ENCODE results near the gene SLC4A4. TPM values are rescaled to one million over a fixed set of nuclear protein-coding genes. Genes with fewer than 3 reads are reported as not detected.

Gene SLC4A4
- total RNA-seq, 2 experiments from 2014 or later, result not detected

DNA sequence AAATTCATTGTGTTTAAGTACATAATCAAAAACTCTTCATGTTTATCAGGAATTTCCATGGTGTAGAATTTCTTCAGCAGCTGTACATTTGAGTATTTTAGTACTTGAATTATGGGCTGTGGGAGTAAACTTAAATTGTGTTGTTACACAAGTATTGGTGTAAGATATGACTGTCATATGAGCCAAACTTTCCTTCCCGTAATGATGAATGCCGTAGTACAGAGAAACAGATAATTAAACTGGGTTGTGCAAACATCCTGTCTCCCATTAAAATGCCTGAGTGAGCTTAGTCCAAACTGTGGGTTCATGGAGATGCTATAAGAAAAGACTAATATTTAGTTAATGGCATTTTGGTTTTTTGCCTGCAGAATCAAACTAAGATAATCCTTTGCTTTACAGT is 159.2 kb downstream of the SLC4A4 start:
- no peaks in the 10 kb centered on the region for H3K36me3 Mint-ChIP-seq (ENCODE audit: low read depth)
- no peak for DNase-seq
- H3K27me3 Mint-ChIP-seq (ENCODE audit: low read depth), result peaks cover 5% of the 10 kb centered on the region
- H3K4me3 Mint-ChIP-seq, result no peak overlapping the region
- H3K27ac Mint-ChIP-seq, result no peak overlapping the region
- H3K9me3 Mint-ChIP-seq, result no peaks in the 10 kb centered on the region
- H3K4me1 Mint-ChIP-seq (ENCODE audit: low read depth), result no peaks in the 10 kb centered on the region
- CTCF ChIA-PET, result no interaction called here
- intact Hi-C loops (cut with micrococcal nuclease), result no loop called here

DNA sequence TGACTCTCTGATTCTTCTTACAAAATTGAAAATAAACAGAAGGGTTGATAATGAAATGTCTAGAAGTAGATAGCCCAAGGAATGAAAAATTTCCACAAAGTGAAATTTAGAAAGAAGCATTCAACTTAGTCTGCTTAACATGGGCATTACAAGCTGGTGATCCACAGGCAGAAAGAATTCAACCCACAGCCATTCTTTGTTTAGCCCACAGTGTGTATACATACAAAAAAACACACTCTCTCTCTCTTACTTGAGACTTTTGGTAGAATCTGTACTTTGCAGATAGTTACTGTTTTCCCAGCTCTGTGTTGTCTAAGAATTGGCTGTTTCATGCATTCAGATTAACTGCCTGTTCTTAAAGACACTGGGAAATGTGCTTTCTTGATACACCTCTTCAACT is 159.8 kb downstream of the SLC4A4 start:
- H3K4me1 Mint-ChIP-seq (ENCODE audit: low read depth), result no peaks in the 10 kb centered on the region
- DNase-seq, result no peak
- H3K27me3 Mint-ChIP-seq (ENCODE audit: low read depth), result peaks cover 5% of the 10 kb centered on the region
- intact Hi-C loops (cut with micrococcal nuclease), result no loop called here
- H3K4me3 Mint-ChIP-seq, result no peak overlapping the region
- no peak overlapping the region for H3K27ac Mint-ChIP-seq
- no peaks in the 10 kb centered on the region for H3K36me3 Mint-ChIP-seq (ENCODE audit: low read depth)
- CTCF ChIA-PET, result no interaction called here
- no peaks in the 10 kb centered on the region for H3K9me3 Mint-ChIP-seq

DNA sequence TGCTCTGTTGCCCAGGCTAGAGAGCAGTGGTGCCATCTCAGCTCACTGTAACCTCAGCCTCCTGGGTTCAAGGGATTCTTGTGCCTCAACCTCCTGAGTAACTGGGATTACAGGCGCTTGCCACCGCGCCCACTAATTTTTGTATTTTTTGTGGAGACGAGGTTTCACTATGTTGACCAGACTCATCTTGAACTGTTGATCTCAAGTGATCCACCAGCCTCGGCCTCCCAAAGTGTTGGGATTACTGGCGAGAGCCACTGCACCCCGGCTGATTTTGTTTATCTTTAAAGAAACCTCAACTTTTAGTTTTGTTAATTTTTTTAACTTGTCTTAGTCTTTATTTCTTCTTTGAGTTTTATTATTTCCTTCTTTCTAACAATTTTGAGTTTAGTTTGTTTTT is 163.2 kb downstream of the SLC4A4 start:
- no peaks in the 10 kb centered on the region for H3K4me1 Mint-ChIP-seq (ENCODE audit: low read depth)
- H3K9me3 Mint-ChIP-seq, result no peaks in the 10 kb centered on the region
- no peak overlapping the region for H3K4me3 Mint-ChIP-seq
- H3K36me3 Mint-ChIP-seq (ENCODE audit: low read depth), result no peaks in the 10 kb centered on the region
- CTCF ChIA-PET, result no interaction called here
- intact Hi-C loops (cut with micrococcal nuclease), result no loop called here
- H3K27me3 Mint-ChIP-seq (ENCODE audit: low read depth), result peaks cover 12% of the 10 kb centered on the region
- H3K27ac Mint-ChIP-seq, result no peak overlapping the region
- DNase-seq, result no peak

DNA sequence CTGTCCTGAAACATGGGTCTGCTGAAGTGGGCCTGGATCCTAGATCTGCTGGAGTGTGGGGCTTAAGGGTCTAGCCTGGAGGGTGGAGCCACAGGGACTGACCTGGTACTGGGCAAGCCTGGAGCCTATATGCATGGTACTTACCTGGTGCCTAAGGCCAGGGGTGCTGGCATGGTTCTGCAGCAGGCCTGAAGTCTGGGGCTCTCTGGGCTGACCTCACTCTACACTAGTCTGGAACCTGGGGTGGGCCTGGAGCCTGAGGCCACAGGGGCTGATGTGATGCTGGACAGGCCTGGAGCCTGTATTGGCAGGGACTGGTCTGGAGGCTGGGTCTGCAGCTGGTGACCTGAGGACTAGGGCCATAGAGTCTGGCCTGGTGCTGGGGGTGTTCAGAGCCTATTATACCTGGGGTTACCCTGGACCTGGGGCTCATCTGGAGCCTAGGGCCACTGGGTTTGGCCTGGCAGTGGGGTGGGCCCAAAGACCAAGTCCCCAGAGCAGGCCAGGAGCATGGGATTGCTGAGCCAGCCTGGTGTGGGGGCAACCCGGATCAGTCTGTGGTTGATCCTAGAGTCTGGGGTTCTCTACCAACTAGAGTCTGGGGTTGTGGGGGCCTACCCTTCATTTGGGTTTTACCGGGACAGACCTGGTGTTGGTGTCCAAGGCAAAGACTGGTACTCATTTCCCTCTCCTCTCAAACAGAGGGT is 179.6 kb downstream of the SLC4A4 start:
- Mint-ChIP-seq H3K9me3 (no peaks in the 10 kb centered on the region), H3K27ac (no peak overlapping the region), H3K4me3 (no peak overlapping the region), H3K27me3 (ENCODE audit: low read depth) (no peaks in the 10 kb centered on the region), H3K4me1 (ENCODE audit: low read depth) (no peaks in the 10 kb centered on the region), H3K36me3 (ENCODE audit: low read depth) (no peaks in the 10 kb centered on the region)
- no peak for DNase-seq
- CTCF ChIA-PET, result no interaction called here
- intact Hi-C loops (cut with micrococcal nuclease), result no loop called here

DNA sequence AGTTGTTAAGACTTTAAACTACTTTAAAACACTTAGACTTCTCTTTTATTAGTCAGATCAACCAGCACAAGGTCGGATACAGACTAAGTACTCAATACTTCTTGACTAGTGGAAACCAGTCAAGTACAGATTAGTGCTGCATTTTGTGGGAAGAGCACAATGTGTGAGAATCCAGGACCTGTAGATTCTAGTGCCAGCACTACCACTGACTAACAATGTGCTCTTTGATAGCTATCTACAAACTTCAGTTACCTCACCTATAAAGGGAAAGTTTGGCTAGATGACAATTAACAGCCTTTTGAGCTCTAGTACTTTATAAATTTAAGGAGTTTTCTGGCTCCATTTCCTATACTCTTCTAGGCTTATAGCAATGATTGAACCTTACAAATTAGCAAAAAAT is 181.5 kb downstream of the SLC4A4 start:
- CTCF ChIA-PET, result no interaction called here
- Mint-ChIP-seq H3K4me3 (no peak overlapping the region), H3K27ac (no peak overlapping the region), H3K36me3 (ENCODE audit: low read depth) (no peaks in the 10 kb centered on the region), H3K9me3 (no peaks in the 10 kb centered on the region), H3K27me3 (ENCODE audit: low read depth) (no peaks in the 10 kb centered on the region), H3K4me1 (ENCODE audit: low read depth) (no peaks in the 10 kb centered on the region)
- intact Hi-C loops (cut with micrococcal nuclease), result no loop called here
- no peak for DNase-seq

DNA sequence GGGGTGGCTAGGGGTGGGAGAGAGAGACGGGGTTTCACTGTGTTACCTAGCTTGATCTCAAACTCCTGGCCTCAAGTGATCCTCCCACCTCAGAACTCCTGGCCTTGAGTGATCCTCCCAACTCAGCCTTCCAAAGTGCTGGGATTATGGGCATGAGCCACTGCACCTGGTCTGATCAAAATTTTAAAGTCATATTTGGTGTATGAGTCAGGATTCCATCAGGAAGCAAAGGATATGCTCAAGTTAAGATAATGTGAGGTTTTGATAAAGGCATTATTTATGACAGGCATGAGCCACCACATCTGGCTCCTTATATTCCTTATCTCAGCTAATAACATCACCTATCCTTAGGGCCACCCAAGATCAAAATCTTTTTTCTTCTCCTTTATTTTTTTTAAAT is 182.0 kb downstream of the SLC4A4 start:
- Mint-ChIP-seq H3K4me3 (no peak overlapping the region), H3K4me1 (ENCODE audit: low read depth) (no peaks in the 10 kb centered on the region)
- CTCF ChIA-PET, result no interaction called here

DNA sequence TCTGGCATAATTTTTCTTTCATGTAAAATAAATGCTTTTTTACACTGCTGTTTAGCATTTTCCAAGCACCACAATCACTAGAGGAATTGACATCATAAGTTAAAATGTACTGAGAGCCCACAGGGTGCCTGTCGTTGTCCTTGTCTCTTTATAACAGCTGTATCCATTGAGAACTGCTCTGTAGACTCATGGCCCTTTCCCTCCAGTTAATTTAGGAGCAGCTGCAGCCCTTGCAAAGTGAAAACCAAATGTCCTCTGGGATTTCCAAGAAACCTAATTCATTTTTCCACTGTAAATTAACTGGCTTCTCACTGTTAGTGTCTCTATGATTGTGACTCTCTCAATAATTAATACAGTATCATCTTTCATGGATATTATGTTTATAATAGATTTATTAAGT is 185.9 kb downstream of the SLC4A4 start:
- no peak overlapping the region for H3K27ac Mint-ChIP-seq
- CTCF ChIA-PET, result no interaction called here
- intact Hi-C loops (cut with micrococcal nuclease), result no loop called here
- H3K4me1 Mint-ChIP-seq (ENCODE audit: low read depth), result no peaks in the 10 kb centered on the region
- H3K4me3 Mint-ChIP-seq, result no peak overlapping the region
- no peak for DNase-seq
- H3K27me3 Mint-ChIP-seq (ENCODE audit: low read depth), result no peaks in the 10 kb centered on the region
- H3K36me3 Mint-ChIP-seq (ENCODE audit: low read depth), result no peaks in the 10 kb centered on the region
- no peaks in the 10 kb centered on the region for H3K9me3 Mint-ChIP-seq

More for the DNA sequence above, 182.0 kb downstream of the SLC4A4 start:
- Mint-ChIP-seq H3K27me3 (ENCODE audit: low read depth) (no peaks in the 10 kb centered on the region), H3K36me3 (ENCODE audit: low read depth) (no peaks in the 10 kb centered on the region), H3K9me3 (no peaks in the 10 kb centered on the region), H3K27ac (no peak overlapping the region)
- DNase-seq, result no peak
- intact Hi-C loops (cut with micrococcal nuclease), result no loop called here

DNA sequence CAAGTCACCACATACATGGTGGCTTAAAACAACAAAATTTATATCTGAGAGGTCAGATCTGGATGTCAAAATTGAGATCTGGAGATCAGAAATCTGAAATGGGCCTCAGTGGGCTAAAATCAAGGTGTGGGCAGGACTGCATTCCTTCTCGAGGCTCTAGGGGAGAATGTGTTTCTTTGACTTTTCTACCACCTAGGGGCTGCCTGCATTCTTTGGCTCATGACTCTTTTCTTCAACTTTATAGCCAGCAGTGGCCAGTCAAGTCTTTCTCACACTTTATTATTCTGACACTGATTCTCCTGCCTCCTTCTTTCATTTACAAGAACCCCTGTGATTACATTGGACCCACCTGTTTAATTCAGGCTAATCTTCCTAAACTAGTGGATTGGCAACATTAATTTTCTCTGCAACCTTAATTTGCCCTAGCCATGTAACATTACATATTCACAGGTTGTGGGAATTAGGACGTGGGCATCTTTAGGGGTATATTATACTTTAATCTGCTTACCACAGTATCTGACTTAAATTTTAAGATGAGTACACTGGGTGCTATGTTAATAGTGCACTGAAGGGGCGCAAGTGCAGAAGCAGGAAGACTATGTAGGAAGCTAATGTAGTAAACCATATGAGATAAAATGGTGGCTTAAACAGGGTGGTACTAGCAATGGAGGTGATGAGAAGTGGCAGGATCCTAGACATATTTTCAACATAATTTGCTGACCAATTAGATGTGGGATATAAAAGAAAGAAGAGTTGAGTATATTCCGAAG is 188.0 kb downstream of the SLC4A4 start:
- Mint-ChIP-seq H3K27ac (no peak overlapping the region), H3K9me3 (no peaks in the 10 kb centered on the region), H3K4me1 (ENCODE audit: low read depth) (no peaks in the 10 kb centered on the region), H3K36me3 (ENCODE audit: low read depth) (no peaks in the 10 kb centered on the region), H3K4me3 (no peak overlapping the region), H3K27me3 (ENCODE audit: low read depth) (no peaks in the 10 kb centered on the region)
- intact Hi-C loops (cut with micrococcal nuclease), result no loop called here
- CTCF ChIA-PET, result interaction anchor here (0.6 kb wide), 1 partner anchor 51 kb away, joined by 3 read pairs; no protein-coding TSS in a partner anchor
- no peak for DNase-seq

DNA sequence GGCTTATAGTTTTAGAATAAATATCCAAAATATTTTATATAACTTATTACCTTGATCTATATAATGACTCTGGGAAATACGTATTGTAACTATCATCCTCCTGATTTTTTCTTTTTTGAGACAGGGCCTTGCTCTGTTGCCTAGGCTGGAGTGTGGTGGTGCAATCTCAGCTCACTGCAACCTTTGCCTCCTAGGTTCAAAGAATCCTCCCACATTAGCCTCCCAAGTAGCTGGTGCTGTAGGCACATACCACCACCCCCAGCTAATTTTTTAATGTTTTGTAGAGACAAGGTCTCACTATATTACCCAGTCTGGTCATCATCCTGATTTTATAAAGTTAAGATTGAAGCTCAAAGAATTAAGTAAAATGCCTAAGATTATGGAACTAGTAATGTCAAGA is 193.6 kb downstream of the SLC4A4 start:
- H3K9me3 Mint-ChIP-seq, result no peaks in the 10 kb centered on the region
- no peak overlapping the region for H3K27ac Mint-ChIP-seq
- H3K27me3 Mint-ChIP-seq (ENCODE audit: low read depth), result no peaks in the 10 kb centered on the region
- intact Hi-C loops (cut with micrococcal nuclease), result no loop called here
- H3K4me3 Mint-ChIP-seq, result no peak overlapping the region
- CTCF ChIA-PET, result no interaction called here
- no peaks in the 10 kb centered on the region for H3K36me3 Mint-ChIP-seq (ENCODE audit: low read depth)
- no peak for DNase-seq
- H3K4me1 Mint-ChIP-seq (ENCODE audit: low read depth), result no peaks in the 10 kb centered on the region

DNA sequence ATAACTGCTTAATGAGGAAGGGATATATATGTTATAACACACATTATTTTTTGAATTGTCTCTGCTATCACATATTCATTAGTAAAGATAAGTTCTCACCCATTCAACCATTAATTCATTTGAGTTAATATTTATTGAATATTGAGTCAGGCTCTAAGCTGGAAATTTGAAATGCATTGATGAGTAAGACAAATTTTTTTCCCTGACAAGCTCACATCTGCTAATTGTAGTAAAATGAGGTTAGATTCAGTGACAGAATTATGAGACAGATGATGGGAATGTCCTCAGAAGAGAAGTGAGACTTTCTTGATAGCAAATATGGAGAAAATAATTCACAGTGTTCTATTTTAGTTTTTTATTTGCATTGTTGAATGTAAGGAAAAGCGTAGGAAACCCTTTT is 194.3 kb downstream of the SLC4A4 start:
- Mint-ChIP-seq H3K4me1 (ENCODE audit: low read depth) (no peaks in the 10 kb centered on the region), H3K9me3 (no peaks in the 10 kb centered on the region), H3K36me3 (ENCODE audit: low read depth) (no peaks in the 10 kb centered on the region), H3K4me3 (no peak overlapping the region), H3K27me3 (ENCODE audit: low read depth) (no peaks in the 10 kb centered on the region), H3K27ac (no peak overlapping the region)
- CTCF ChIA-PET, result no interaction called here
- intact Hi-C loops (cut with micrococcal nuclease), result no loop called here
- DNase-seq, result no peak

DNA sequence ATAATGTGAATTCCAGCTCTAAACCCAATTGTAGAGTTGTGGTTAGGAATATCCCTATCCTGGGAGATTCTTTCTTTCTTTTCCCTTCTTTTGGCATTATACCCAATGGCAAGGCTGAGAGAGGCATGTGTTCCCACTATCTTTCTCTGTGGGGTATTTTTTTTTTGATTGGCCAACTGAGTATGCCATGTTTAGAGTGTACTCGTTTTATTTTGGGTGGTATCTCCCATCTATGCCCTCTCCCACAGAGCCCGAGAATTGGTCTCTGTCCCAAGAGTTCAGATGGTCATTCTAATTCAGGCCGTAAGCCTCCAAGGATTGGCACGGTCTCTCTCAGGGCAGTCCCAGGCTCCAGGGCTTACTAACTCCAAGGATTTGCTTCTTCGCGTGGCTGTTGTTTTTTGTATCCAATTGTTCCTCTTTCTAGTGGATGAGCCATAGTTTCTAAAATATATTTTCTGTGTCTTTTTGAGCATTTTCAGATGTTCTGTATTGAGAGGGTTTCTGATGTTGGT is 198.8 kb downstream of the SLC4A4 start:
- peaks cover 3% of the 10 kb centered on the region for H3K27me3 Mint-ChIP-seq (ENCODE audit: low read depth)
- no peaks in the 10 kb centered on the region for H3K4me1 Mint-ChIP-seq (ENCODE audit: low read depth)
- no peaks in the 10 kb centered on the region for H3K36me3 Mint-ChIP-seq (ENCODE audit: low read depth)
- no peak for DNase-seq
- no peaks in the 10 kb centered on the region for H3K9me3 Mint-ChIP-seq
- intact Hi-C loops (cut with micrococcal nuclease), result no loop called here
- CTCF ChIA-PET, result no interaction called here
- no peak overlapping the region for H3K4me3 Mint-ChIP-seq
- H3K27ac Mint-ChIP-seq, result no peak overlapping the region

DNA sequence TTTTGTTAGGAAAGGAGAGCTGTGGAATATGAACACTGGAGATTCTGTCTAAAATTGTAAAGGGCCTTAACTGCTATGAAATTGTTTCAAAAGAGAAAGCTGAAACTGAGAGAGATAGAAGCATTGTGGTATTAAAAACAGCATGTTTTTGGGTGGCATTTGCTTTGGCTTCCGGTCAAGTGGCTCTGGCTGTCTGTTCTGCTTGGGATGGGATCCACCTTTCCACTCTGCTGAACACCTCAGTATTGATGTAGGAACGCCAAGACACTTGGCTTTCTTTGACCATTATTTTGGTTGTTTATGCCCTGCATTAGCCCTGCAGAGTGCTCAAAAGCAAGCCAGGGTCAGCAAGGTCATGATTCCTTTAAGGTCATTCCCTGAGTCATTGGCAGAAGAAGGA is 199.7 kb downstream of the SLC4A4 start:
- DNase-seq, result no peak
- peaks cover 3% of the 10 kb centered on the region for H3K27me3 Mint-ChIP-seq (ENCODE audit: low read depth)
- intact Hi-C loops (cut with micrococcal nuclease), result no loop called here
- no peak overlapping the region for H3K4me3 Mint-ChIP-seq
- no peaks in the 10 kb centered on the region for H3K9me3 Mint-ChIP-seq
- H3K27ac Mint-ChIP-seq, result no peak overlapping the region
- H3K36me3 Mint-ChIP-seq (ENCODE audit: low read depth), result no peaks in the 10 kb centered on the region
- CTCF ChIA-PET, result no interaction called here
- H3K4me1 Mint-ChIP-seq (ENCODE audit: low read depth), result no peaks in the 10 kb centered on the region

DNA sequence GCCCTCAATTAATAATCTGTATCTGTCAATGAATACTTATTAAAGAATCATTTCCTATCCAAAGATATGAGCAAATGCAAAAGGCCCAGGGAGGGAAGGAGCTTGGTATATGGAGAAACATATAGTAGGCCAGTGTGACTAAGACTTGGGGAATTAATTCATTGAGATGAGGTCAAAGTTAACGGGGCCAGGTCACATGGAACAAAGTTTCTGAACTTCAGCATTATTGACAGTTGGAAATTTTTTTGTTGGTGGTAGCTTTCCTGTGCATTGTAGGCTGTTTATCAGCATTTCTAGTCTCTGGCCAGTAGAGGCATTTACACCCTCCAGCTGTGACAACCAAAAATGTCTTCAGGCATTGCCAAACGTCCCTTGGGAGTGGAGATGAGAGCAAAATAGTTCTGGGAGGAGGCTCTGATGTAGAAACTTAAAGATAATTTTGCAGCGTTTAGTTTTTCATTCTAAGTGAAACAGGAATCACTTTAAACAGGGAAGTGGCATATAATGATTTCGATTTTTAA is 202.0 kb downstream of the SLC4A4 start:
- Mint-ChIP-seq H3K27me3 (ENCODE audit: low read depth) (peaks cover 3% of the 10 kb centered on the region), H3K9me3 (no peaks in the 10 kb centered on the region), H3K36me3 (ENCODE audit: low read depth) (no peaks in the 10 kb centered on the region), H3K4me1 (ENCODE audit: low read depth) (no peaks in the 10 kb centered on the region), H3K4me3 (no peak overlapping the region), H3K27ac (no peak overlapping the region)
- DNase-seq, result no peak
- intact Hi-C loops (cut with micrococcal nuclease), result no loop called here
- CTCF ChIA-PET, result no interaction called here

Measured in activated naive CD4-positive, alpha-beta T cell treated with anti-CD3 and anti-CD28 coated beads for 36 hours (primary cell).